LoVo (cell line): ENCODE measurements around the gene GRIA2.
"Not testable (repeated sequence)": the region's sequence is repeated elsewhere in the genome, so short reads cannot be mapped to it uniquely, and the experiment has no call there.

Experiments used
- DNase-seq: peaks from one replicate; pipeline ENCODE4 v3.0.0-alpha.2; 2016; ENCODE audit warnings: low spot score

The GRIA2 gene

GRCh38 chr4:157220371-157220881, at the start of gene GRIA2:
Gene GRIA2, plus strand, starts transcription at chr4:157220728. Its CDS starts 315 bp downstream, at chr4:157221043.
- no peak for DNase-seq

- no peak for DNase-seq
Observed at GRCh38 chr4:157172011-157172410, 48.5 kb upstream of the GRIA2 start.

GRCh38 chr4:157180268-157180667, 40.3 kb upstream of the GRIA2 start:
- DNase-seq = not testable (repeated sequence)

- DNase-seq = no peak
Observed at GRCh38 chr4:157184300-157184699, 36.2 kb upstream of the GRIA2 start.

- no peak for DNase-seq
Observed at GRCh38 chr4:157185363-157185762, 35.2 kb upstream of the GRIA2 start.

GRCh38 chr4:157195374-157195773, 25.2 kb upstream of the GRIA2 start:
- no peak for DNase-seq

GRCh38 chr4:157196046-157196445, 24.5 kb upstream of the GRIA2 start:
- DNase-seq = no peak

GRCh38 chr4:157204634-157205244, 15.8 kb upstream of the GRIA2 start:
- DNase-seq = peak; percentile 6

- DNase-seq = peak; percentile 18
Observed at GRCh38 chr4:157217708-157218107, 2.8 kb upstream of the GRIA2 start.

GRCh38 chr4:157219711-157220370, 687 bp upstream of the GRIA2 start:
- no peak for DNase-seq

GRCh38 chr4:157221426-157221894, 932 bp downstream of the GRIA2 start:
- no peak for DNase-seq

- no peak for DNase-seq
Observed at GRCh38 chr4:157221895-157222770, 1.6 kb downstream of the GRIA2 start.

GRCh38 chr4:157222771-157223160, 2.2 kb downstream of the GRIA2 start:
- DNase-seq = no peak

GRCh38 chr4:157223456-157223855, 2.9 kb downstream of the GRIA2 start:
- no peak for DNase-seq

- DNase-seq = no peak
Observed at GRCh38 chr4:157225096-157225495, 4.6 kb downstream of the GRIA2 start.

GRCh38 chr4:157226035-157226434, 5.5 kb downstream of the GRIA2 start:
- no peak for DNase-seq

- no peak for DNase-seq
Observed at GRCh38 chr4:157226601-157227000, 6.1 kb downstream of the GRIA2 start.

- DNase-seq = no peak
Observed at GRCh38 chr4:157231525-157231924, 11.0 kb downstream of the GRIA2 start.

- no peak for DNase-seq
Observed at GRCh38 chr4:157242871-157243270, 22.3 kb downstream of the GRIA2 start.

GRCh38 chr4:157244348-157244747, 23.8 kb downstream of the GRIA2 start:
- DNase-seq = no peak

GRCh38 chr4:157245351-157245750, 24.8 kb downstream of the GRIA2 start:
- DNase-seq = no peak

GRCh38 chr4:157246964-157247363, 26.4 kb downstream of the GRIA2 start:
- DNase-seq = no peak

GRCh38 chr4:157258165-157258564, 37.6 kb downstream of the GRIA2 start:
- not testable (repeated sequence) for DNase-seq
